ENCODE data around the gene GNG8. TPM values are rescaled to one million over a fixed set of nuclear protein-coding genes. Genes with fewer than 3 reads are reported as not detected.

Gene GNG8
- total RNA-seq, 2 experiments from 2014 or later, result not detected

DNA sequence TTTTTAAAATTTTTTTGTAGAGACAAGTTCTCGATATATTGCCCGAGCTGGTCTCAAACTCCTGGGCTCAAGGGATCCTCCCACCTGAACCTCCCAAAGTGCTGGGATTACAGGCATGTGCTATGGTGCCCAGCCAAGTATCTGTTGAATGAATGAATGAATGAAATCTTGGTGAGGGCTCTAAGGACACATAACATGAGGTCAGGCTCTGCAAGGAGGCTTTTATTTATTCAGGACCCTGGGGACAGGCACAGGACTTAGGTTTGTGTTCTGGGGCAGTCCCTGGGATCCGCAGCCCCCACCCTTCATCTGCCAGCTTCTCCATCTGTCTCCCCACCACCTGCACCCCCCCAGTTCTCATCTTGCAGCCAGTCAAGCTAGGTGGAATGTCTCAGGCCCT lies 15.7 kb downstream of the GNG8 start:
- Histone ChIP-seq H2AFZ (ENCODE audit: low read length) (peak overlapping the region; percentile 83; the same call in 1 of the 2 replicates), H3K36me3 (ENCODE audit: insufficient read depth, low read length) (no peaks in the 10 kb centered on the region), H3K4me2 (ENCODE audit: low read length) (peak overlapping the region; percentile 69), H3K4me3 (ENCODE audit: low read depth, low read length, poor library complexity, severe bottlenecking) (no peak overlapping the region), H4K20me1 (ENCODE audit: insufficient read depth, low read length) (no peaks in the 10 kb centered on the region), H3K27ac (ENCODE audit: low read depth, low read length, poor library complexity, severe bottlenecking) (peak overlapping the region; percentile 49), H3K9me2 (ENCODE audit: insufficient read depth, low read length) (no peaks in the 10 kb centered on the region), H3K9me3 (ENCODE audit: low read length) (no peaks in the 10 kb centered on the region), H3K79me2 (ENCODE audit: insufficient read depth, low read depth, low read length) (no peaks in the 10 kb centered on the region), H3K4me1 (ENCODE audit: insufficient read depth, low read length, poor library complexity, severe bottlenecking) (peaks cover 58% of the 10 kb centered on the region)
- no TSS peak for BruUV-seq (replicated peaks)
- TF ChIP-seq EZH2phosphoT487 (IDR thresholded peaks at IDR 0.05; ENCODE audit: borderline replicate concordance, low read depth, low read length), result no peak
- TF ChIP-seq, protein P1, sequence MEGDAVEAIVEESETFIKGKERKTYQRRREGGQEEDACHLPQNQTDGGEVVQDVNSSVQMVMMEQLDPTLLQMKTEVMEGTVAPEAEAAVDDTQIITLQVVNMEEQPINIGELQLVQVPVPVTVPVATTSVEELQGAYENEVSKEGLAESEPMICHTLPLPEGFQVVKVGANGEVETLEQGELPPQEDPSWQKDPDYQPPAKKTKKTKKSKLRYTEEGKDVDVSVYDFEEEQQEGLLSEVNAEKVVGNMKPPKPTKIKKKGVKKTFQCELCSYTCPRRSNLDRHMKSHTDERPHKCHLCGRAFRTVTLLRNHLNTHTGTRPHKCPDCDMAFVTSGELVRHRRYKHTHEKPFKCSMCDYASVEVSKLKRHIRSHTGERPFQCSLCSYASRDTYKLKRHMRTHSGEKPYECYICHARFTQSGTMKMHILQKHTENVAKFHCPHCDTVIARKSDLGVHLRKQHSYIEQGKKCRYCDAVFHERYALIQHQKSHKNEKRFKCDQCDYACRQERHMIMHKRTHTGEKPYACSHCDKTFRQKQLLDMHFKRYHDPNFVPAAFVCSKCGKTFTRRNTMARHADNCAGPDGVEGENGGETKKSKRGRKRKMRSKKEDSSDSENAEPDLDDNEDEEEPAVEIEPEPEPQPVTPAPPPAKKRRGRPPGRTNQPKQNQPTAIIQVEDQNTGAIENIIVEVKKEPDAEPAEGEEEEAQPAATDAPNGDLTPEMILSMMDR (conservative IDR thresholded peaks at IDR 0.05; ENCODE audit: low read length), result no peak
- POLR2A ChIA-PET, result interaction anchor here (1.4 kb wide), 1 partner anchor 11 kb away, joined by 6 read pairs; no protein-coding TSS in a partner anchor
- no peak for DNase-seq (ENCODE audit: low spot score)
- intact Hi-C loops (cut with micrococcal nuclease; ENCODE audit: unreplicated experiment), result no loop called here
- CTCF ChIA-PET (ENCODE audit: unreplicated experiment), result interaction anchor here (0.6 kb wide), 1 partner anchor 39 kb away, joined by 3 read pairs; no protein-coding TSS in a partner anchor

GRCh38 chr19:46618670-46619231 lies 17.3 kb downstream of the GNG8 start:
- Histone ChIP-seq H3K9me3 (ENCODE audit: low read length) (no peaks in the 10 kb centered on the region), H3K4me3 (ENCODE audit: low read depth, low read length, poor library complexity, severe bottlenecking) (no peak overlapping the region), H3K9me2 (ENCODE audit: insufficient read depth, low read length) (no peaks in the 10 kb centered on the region), H2AFZ (ENCODE audit: low read length) (no peak overlapping the region), H3K4me2 (ENCODE audit: low read length) (peak overlapping the region; percentile 49), H3K4me1 (ENCODE audit: insufficient read depth, low read length, poor library complexity, severe bottlenecking) (peaks cover 56% of the 10 kb centered on the region), H3K36me3 (ENCODE audit: insufficient read depth, low read length) (no peaks in the 10 kb centered on the region), H4K20me1 (ENCODE audit: insufficient read depth, low read length) (no peaks in the 10 kb centered on the region), H3K79me2 (ENCODE audit: insufficient read depth, low read depth, low read length) (no peaks in the 10 kb centered on the region), H3K27ac (ENCODE audit: low read depth, low read length, poor library complexity, severe bottlenecking) (peak overlapping the region; percentile 42)
- TF ChIP-seq EZH2phosphoT487 (IDR thresholded peaks at IDR 0.05; ENCODE audit: borderline replicate concordance, low read depth, low read length), result no peak
- TF ChIP-seq, protein P1 (conservative IDR thresholded peaks at IDR 0.05; ENCODE audit: low read length), result no peak
- peak; percentile 34 for DNase-seq (ENCODE audit: low spot score)
- no TSS peak for BruUV-seq (replicated peaks)
- ChIA-PET CTCF (ENCODE audit: unreplicated experiment) (no interaction called here), POLR2A (interaction anchor here (0.6 to 1.6 kb wide), 2 partner anchors 42 to 219 kb away, joined by 3 to 4 read pairs; partner anchors contain the start of gene DACT3)
- intact Hi-C loops (cut with micrococcal nuclease; ENCODE audit: unreplicated experiment), result no loop called here

DNA sequence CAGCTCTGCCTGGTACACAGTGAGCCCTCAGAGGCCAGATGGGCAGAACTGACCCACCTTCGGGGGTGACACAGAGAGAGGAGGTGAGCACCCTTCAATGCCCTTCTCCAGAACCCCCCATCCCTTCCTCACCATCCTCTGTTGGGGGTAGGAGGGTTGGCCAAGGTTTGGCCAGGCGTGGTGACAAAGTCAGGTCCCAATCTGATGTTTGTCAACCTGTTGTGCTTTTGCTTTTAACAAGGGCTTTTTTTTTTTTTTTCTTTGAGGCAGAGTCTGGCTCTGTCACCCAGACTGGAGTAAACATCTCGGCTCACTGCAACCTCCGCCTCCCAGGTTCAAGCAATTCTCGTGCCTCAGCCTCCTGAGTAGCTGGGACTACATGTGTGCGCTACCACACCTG lies 18.4 kb downstream of the GNG8 start:
- ChIA-PET CTCF (ENCODE audit: unreplicated experiment) (interaction anchor here (0.6 to 1.5 kb wide), 2 partner anchors 44 to 731 kb away, joined by 3 to 8 read pairs; no protein-coding TSS in a partner anchor), POLR2A (interaction anchor here (0.7 kb wide), 2 partner anchors 44 to 74 kb away, joined by 3 read pairs; no protein-coding TSS in a partner anchor)
- no peaks in the 10 kb centered on the region for H3K79me2 ChIP-seq (ENCODE audit: insufficient read depth, low read depth, low read length)
- peak overlapping the region; percentile 92; the same call in 1 of the 2 replicates for H2AFZ ChIP-seq (ENCODE audit: low read length)
- DNase-seq (ENCODE audit: low spot score), result no peak
- no peaks in the 10 kb centered on the region for H3K9me3 ChIP-seq (ENCODE audit: low read length)
- H3K4me1 ChIP-seq (ENCODE audit: insufficient read depth, low read length, poor library complexity, severe bottlenecking), result peaks cover 61% of the 10 kb centered on the region
- H3K36me3 ChIP-seq (ENCODE audit: insufficient read depth, low read length), result no peaks in the 10 kb centered on the region
- no peaks in the 10 kb centered on the region for H3K9me2 ChIP-seq (ENCODE audit: insufficient read depth, low read length)
- intact Hi-C loops (cut with micrococcal nuclease; ENCODE audit: unreplicated experiment), result no loop called here
- BruUV-seq (replicated peaks), result no TSS peak
- no peak for TF ChIP-seq EZH2phosphoT487 (IDR thresholded peaks at IDR 0.05; ENCODE audit: borderline replicate concordance, low read depth, low read length)
- TF ChIP-seq, protein P1 (conservative IDR thresholded peaks at IDR 0.05; ENCODE audit: low read length), result no peak
- H4K20me1 ChIP-seq (ENCODE audit: insufficient read depth, low read length), result no peaks in the 10 kb centered on the region
- peak overlapping the region; percentile 70 for H3K4me2 ChIP-seq (ENCODE audit: low read length)
- peak overlapping the region; percentile 44 for H3K27ac ChIP-seq (ENCODE audit: low read depth, low read length, poor library complexity, severe bottlenecking)
- no peak overlapping the region for H3K4me3 ChIP-seq (ENCODE audit: low read depth, low read length, poor library complexity, severe bottlenecking)

Data from OCI-LY7 (cell line).